ENCODE results near the gene NCOA5.
A peak's percentile ranks its signal among the peaks of the same experiment; 100 is the strongest.

The NCOA5 gene

GRCh38 chr20:46089417-46090388 is at the start of gene NCOA5:
TSS of gene NCOA5 (minus strand) at chr20:46089962. CDS start at chr20:46079424, 10,538 bp downstream.
- peak within 1 kb of the TSS; percentile 90 for H3K4me3 ChIP-seq (ENCODE audit: low read length)
- TF ChIP-seq ZNF274 (IDR thresholded peaks at IDR 0.05; ENCODE audit: low read depth, low read length): no peak

DNA sequence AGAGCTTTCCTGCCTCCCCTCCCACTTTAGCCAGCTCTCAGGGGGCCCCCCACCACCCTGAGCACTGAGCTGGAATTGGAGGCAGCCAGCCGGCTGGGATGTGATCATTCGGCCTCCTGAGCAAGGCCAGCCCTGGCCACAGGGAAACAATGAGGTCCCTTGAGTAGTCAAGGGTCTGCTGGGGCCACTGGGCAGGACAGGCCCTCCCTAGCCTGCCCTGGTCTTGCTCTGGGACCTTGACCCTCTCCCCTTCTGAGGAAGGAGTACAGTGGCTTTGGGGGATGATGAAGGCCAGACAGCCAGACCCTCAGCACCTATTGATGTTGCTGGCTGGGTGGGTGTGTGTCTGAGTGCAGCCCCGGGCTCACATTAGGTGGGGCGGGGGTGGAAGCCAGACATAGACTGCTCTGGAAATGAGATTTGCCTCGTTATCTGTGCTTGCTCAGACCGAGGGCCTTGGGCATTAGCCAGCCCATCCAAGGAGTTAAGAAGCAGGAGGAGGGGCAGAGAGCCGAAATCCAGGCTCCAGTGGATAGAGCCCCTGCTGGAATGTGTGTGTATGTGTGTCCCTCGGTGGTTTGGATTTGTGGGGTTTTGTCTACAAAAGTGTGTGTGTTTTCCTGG is 49.6 kb upstream of the NCOA5 start:
- no peak for TF ChIP-seq ZNF274 (IDR thresholded peaks at IDR 0.05; ENCODE audit: low read depth, low read length)
- no peak overlapping the region for H3K4me3 ChIP-seq (ENCODE audit: low read length)

DNA sequence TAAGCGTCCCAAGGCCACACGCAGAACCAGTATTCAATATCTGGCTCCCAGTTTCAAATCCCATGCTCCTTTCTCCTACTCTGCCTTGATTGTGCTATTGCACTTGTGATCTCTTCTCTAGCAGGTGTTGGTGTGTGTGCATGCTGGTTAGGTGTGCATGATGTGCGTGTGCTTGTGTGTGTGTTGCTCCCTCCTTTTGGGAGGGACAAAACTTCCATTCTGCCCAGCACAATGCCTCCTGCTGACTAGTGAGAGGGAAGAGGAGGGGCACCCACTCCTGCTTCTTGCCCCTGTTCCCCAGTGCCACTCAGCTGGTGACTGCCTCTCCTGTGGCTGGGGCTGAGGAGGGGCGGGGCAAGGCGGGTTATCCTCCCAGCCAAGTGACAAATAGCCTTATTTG is 48.1 kb upstream of the NCOA5 start:
- no peak for TF ChIP-seq ZNF274 (IDR thresholded peaks at IDR 0.05; ENCODE audit: low read depth, low read length)
- H3K4me3 ChIP-seq (ENCODE audit: low read length): no peak overlapping the region

GRCh38 chr20:46135856-46136633 is 46.3 kb upstream of the NCOA5 start:
- TF ChIP-seq ZNF274 (IDR thresholded peaks at IDR 0.05; ENCODE audit: low read depth, low read length): no peak
- H3K4me3 ChIP-seq (ENCODE audit: low read length): no peak overlapping the region

GRCh38 chr20:46134716-46135115 is 45.0 kb upstream of the NCOA5 start:
- TF ChIP-seq ZNF274 (IDR thresholded peaks at IDR 0.05; ENCODE audit: low read depth, low read length): no peak
- H3K4me3 ChIP-seq (ENCODE audit: low read length): no peak overlapping the region

- no peak for TF ChIP-seq ZNF274 (IDR thresholded peaks at IDR 0.05; ENCODE audit: low read depth, low read length)
- no peak overlapping the region for H3K4me3 ChIP-seq (ENCODE audit: low read length)
Observed at GRCh38 chr20:46133886-46134654, 44.3 kb upstream of the NCOA5 start.

GRCh38 chr20:46132705-46133120 is 43.0 kb upstream of the NCOA5 start:
- no peak for TF ChIP-seq ZNF274 (IDR thresholded peaks at IDR 0.05; ENCODE audit: low read depth, low read length)
- no peak overlapping the region for H3K4me3 ChIP-seq (ENCODE audit: low read length)

DNA sequence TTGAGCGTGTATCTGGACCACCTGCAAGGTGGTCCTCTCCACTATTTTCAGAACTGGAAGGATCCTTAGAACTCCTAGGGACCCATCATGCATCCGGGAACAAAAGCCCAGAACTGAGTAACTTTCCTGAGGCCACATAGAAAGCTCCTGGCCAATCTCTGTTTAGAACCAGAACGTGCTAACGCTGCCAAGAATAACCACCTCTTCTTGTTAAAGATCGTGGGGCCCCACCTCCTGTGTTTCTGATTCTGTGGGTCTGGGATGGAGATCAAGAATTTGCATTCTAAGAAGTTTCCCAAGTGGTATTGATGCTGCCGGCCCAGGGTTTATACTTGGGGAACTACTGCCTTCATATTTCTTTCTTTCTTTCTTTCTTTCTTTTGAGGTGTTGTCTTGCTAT is 41.6 kb upstream of the NCOA5 start:
- TF ChIP-seq ZNF274 (IDR thresholded peaks at IDR 0.05; ENCODE audit: low read depth, low read length): no peak
- no peak overlapping the region for H3K4me3 ChIP-seq (ENCODE audit: low read length)

DNA sequence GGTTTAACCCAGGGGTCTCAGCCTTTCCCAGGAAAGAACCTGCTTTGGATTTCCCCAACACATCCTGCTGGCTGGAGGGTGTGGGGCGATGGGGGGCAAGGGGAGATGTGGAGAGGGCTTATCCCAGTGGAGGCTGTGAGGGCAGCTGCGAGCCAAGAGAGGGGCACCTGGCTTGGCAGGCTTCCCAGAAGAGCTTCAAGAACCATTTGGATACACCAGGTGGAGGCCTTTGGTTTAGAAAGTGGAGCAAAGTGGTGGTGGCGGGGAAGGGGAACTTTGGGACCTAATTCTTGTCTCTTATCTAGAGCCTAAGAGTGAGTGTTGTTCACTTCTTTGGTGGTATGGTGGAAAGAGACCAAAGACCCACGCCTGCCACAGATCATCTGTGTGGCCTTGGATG is 40.8 kb upstream of the NCOA5 start:
- TF ChIP-seq ZNF274 (IDR thresholded peaks at IDR 0.05; ENCODE audit: low read depth, low read length): no peak

GRCh38 chr20:46129955-46130481 is 40.3 kb upstream of the NCOA5 start:
- no peak overlapping the region for H3K4me3 ChIP-seq (ENCODE audit: low read length)
- no peak for TF ChIP-seq ZNF274 (IDR thresholded peaks at IDR 0.05; ENCODE audit: low read depth, low read length)

More for the DNA sequence above, 40.8 kb upstream of the NCOA5 start:
- no peak overlapping the region for H3K4me3 ChIP-seq (ENCODE audit: low read length)

DNA sequence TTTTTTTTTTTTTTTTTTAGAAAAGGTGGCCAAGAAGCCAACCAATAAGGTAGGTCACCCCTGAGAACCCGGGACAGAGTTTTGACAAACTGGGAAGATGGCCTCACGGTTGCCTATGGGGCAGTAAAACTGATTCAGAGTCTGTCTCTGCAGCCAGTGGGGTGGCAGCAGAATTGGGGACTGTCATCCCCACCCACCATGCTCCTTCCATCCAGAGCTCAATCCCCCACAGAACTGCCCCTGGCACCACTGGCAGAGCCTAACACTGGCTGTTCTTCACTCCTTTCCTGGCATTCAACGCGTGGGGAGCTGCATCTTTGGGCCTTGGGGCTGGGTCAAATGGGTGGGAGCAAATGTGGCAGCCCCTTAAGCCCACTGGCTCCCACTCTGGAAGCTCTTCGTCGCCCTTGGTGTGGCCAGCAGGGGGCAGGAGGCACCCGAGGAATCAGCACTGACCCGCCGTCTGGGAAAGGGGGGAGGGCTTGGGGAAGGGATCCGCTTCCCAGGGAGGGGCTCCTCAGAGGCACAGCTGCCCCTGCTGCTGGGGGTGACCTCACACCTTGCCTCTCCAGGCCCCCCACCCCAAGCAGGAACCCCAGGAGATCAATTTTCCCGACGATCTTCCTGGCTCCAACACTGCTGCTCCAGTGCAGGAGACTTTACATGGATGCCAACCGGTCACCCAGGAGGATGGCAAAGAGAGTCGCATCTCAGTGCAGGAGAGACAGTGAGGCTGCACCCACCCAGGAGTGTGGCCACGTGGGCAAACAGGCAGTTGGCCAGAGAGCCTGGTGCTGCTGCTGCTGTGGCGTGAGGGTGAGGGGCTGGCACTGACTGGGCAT is 38.8 kb upstream of the NCOA5 start:
- TF ChIP-seq ZNF274 (IDR thresholded peaks at IDR 0.05; ENCODE audit: low read depth, low read length): no peak
- no peak overlapping the region for H3K4me3 ChIP-seq (ENCODE audit: low read length)

GRCh38 chr20:46127396-46128010 is 37.7 kb upstream of the NCOA5 start:
- H3K4me3 ChIP-seq (ENCODE audit: low read length): no peak overlapping the region
- no peak for TF ChIP-seq ZNF274 (IDR thresholded peaks at IDR 0.05; ENCODE audit: low read depth, low read length)

Measured in GM08714 (cell line).